HepG2 (cell line): Measurements from ENCODE around the gene HMX1. TPM values are rescaled to one million over a fixed set of nuclear protein-coding genes. Genes with fewer than 3 reads are reported as not detected.

Experiments
- ATAC-seq: fragments of 200-7000 bp; cut with Tn5 transposase; 3 replicates; pipeline ENCODE4 v1.9.1; 2020; ENCODE audit warnings: mild to moderate bottlenecking, moderate library complexity
- BruUV-seq: library from RNA; stranded (reverse); fragments of 400-500 nt; replicated peaks from 2 replicates; lab custom pipeline; 2021; lab: Mats Ljungman, UMichigan
- CTCF ChIA-PET: fragments of 300-600 bp; formaldehyde crosslinking; extraction: SDS; loops from one replicate; lab custom pipeline; 2021; ENCODE audit warnings: low total read pairs, inconsistent platforms, low intra/inter-chr PET ratio; lab: Yijun Ruan, JAX
- POLR2A ChIA-PET: fragments of 350-600 bp; sonication (Branson Sonifier 250); formaldehyde crosslinking; loops from one replicate; lab custom pipeline; 2020; ENCODE audit warnings: antibody characterized with exemption, inconsistent platforms; lab: Yijun Ruan, JAX
- DNase-seq: peaks from one replicate; pipeline ENCODE4 v3.0.0-alpha.2; 2015; ENCODE audit warnings: low spot score
- FAIRE-seq: peaks from 3 replicates; lab custom pipeline; 2011; peaks lifted over from hg19 to GRCh38; lab: Jason Lieb, UNC
- H2AFZ ChIP-seq: one replicate; pipeline ENCODE4 v1.6.1; 2011; ENCODE audit warnings: low read length, inconsistent platforms
- H3K27ac ChIP-seq: fragments of 300-600 bp; 3 replicates; pipeline ENCODE4 v1.8.0; 2011; ENCODE audit warnings: mixed run types, mild to moderate bottlenecking, mixed read lengths, low read length, inconsistent platforms; ENCODE audit not compliant: insufficient read depth; ENCODE audit errors: extremely low read length
- H3K27me3 ChIP-seq, 2 experiments: fragments of 200-600 bp in 1 of 2; 2 replicates in 1 of 2; 3 replicates in 1 of 2; pipeline versions ENCODE4 v1.6.0 to v1.8.0; 2011; ENCODE audit warnings: low read length in 2 of 2, mild to moderate bottlenecking in 2 of 2, moderate library complexity in 2 of 2, inconsistent platforms in 1 of 2; ENCODE audit not compliant: insufficient read depth in 2 of 2, control insufficient read depth in 1 of 2
- H3K36me3 ChIP-seq, 2 experiments: fragments of 200-600 bp in 1 of 2; replicated peaks in 1 of 2; 2 replicates in 1 of 2; 3 replicates in 1 of 2; pipeline versions ENCODE4 v1.5.1 to v1.8.0; 2011; ENCODE audit warnings: low read length in 2 of 2, inconsistent platforms in 1 of 2; ENCODE audit not compliant: insufficient read depth in 2 of 2, control insufficient read depth in 1 of 2
- H3K4me1 ChIP-seq: 2 replicates; pipeline ENCODE4 v1.5.1; 2012; ENCODE audit warnings: low read length, inconsistent platforms; ENCODE audit not compliant: insufficient read depth
- H3K4me2 ChIP-seq: 2 replicates; pipeline ENCODE4 v1.6.0; 2011; ENCODE audit warnings: low read depth, low read length, inconsistent platforms
- H3K4me3 ChIP-seq, 3 experiments: fragments of 200-600 bp in 1 of 3; sonication (generic), shearing (Covaris generic) in 1 of 3; replicated peaks in 1 of 3; 2 replicates each; pipeline ENCODE4 v1.5.1; 2011 to 2016; ENCODE audit warnings: low read length in 3 of 3, inconsistent platforms in 2 of 3, low read depth in 2 of 3, mild to moderate bottlenecking in 2 of 3, control low read depth in 1 of 3, mixed read lengths in 1 of 3; ENCODE audit not compliant: insufficient read depth in 1 of 3
- H3K79me2 ChIP-seq: one replicate; pipeline ENCODE4 v1.6.1; 2011; ENCODE audit warnings: low read length, inconsistent platforms; ENCODE audit not compliant: insufficient read depth
- H3K9ac ChIP-seq: 2 replicates; pipeline ENCODE4 v1.6.0; 2011; ENCODE audit warnings: mild to moderate bottlenecking, low read depth, low read length, inconsistent platforms; ENCODE audit not compliant: insufficient read depth
- H3K9me3 ChIP-seq: 2 replicates; pipeline ENCODE4 v1.5.1; 2012; ENCODE audit warnings: mild to moderate bottlenecking, low read length
- H4K20me1 ChIP-seq: 2 replicates; pipeline ENCODE4 v1.6.0; 2011; ENCODE audit warnings: inconsistent platforms, mild to moderate bottlenecking, low read length, moderate library complexity; ENCODE audit not compliant: insufficient read depth
- ATRX ChIP-seq: sonication (generic); formaldehyde crosslinking; IDR thresholded peaks from 2 replicates; pipeline ENCODE4 v1.4.0; 2020; ENCODE audit warnings: missing genetic modification reagents, borderline replicate concordance
- BORCS8-MEF2B ChIP-seq: sonication (generic); formaldehyde crosslinking; IDR thresholded peaks from 2 replicates; pipeline ENCODE4 v1.8.0; 2022; ENCODE audit warnings: mild to moderate bottlenecking, missing genetic modification reagents
- FOXA1 ChIP-seq, 2 experiments: fragments of 450-650 bp in 1 of 2; sonication (generic) in 1 of 2; formaldehyde crosslinking in 1 of 2; IDR thresholded peaks; 2 replicates each; pipeline versions ENCODE4 v1.4.0 to v1.6.1; 2016 to 2020; ENCODE audit warnings: missing genetic modification reagents in 1 of 2
- HNRNPH1 ChIP-seq: fragments of 200-400 bp; formaldehyde crosslinking; optimal IDR thresholded peaks from 2 replicates; pipeline ENCODE3; 2017; ENCODE audit warnings: mild to moderate bottlenecking, low read depth, low read length
- KDM3A ChIP-seq: IDR thresholded peaks from 2 replicates; pipeline ENCODE4 v1.6.1; 2018; ENCODE audit warnings: low read depth, missing compliant biosample characterization
- KLF13 ChIP-seq: sonication (generic); formaldehyde crosslinking; IDR thresholded peaks from 2 replicates; pipeline ENCODE4 v1.4.0; 2020; ENCODE audit warnings: mild to moderate bottlenecking, missing genetic modification reagents
- NR1H2 ChIP-seq: sonication (generic); formaldehyde crosslinking; IDR thresholded peaks from 2 replicates; pipeline ENCODE4 v1.8.1; 2022; ENCODE audit warnings: low read depth, missing genetic modification reagents, borderline replicate concordance
- ONECUT2 ChIP-seq: sonication (generic); formaldehyde crosslinking; IDR thresholded peaks from 2 replicates; pipeline ENCODE4 v1.4.0; 2020; ENCODE audit warnings: missing genetic modification reagents
- ZFP36L2 ChIP-seq: sonication (generic); formaldehyde crosslinking; IDR thresholded peaks from 2 replicates; pipeline ENCODE4 v1.4.0; 2020; ENCODE audit warnings: missing genetic modification reagents
- ZNF383 ChIP-seq: sonication (generic); formaldehyde crosslinking; IDR thresholded peaks from 2 replicates; pipeline ENCODE4 v1.4.0; 2020; ENCODE audit warnings: missing genetic modification reagents, mild to moderate bottlenecking, borderline replicate concordance
- ZNF501 ChIP-seq: sonication (generic); formaldehyde crosslinking; IDR thresholded peaks from 2 replicates; pipeline ENCODE4 v1.5.1; 2020; ENCODE audit warnings: mild to moderate bottlenecking, moderate library complexity, missing genetic modification reagents
- ZNF781 ChIP-seq: sonication (generic); formaldehyde crosslinking; IDR thresholded peaks from 2 replicates; pipeline ENCODE4 v1.5.1; 2020; ENCODE audit warnings: borderline replicate concordance, mild to moderate bottlenecking, missing genetic modification reagents; ENCODE audit errors: not compliant biosample characterization
- ZNF891 ChIP-seq: sonication (generic); formaldehyde crosslinking; IDR thresholded peaks from 2 replicates; pipeline ENCODE4 v1.5.0; 2020; ENCODE audit warnings: mild to moderate bottlenecking, missing genetic modification reagents
- WGBS: methylation state at CpG from one replicate; pipeline ENCODE4 v1.1.6; 2017; ENCODE audit warnings: low lambda C conversion rate; 5-methylcytosine and 5-hydroxymethylcytosine counted together
- in situ Hi-C: cut with HindIII; loops from 2 replicates; pipeline ENCODE4 v1.10.0; 2017; ENCODE audit warnings: low pct_unique_long_range_greater_than_20kb; ENCODE audit not compliant: extremely low pct_ligation_motif_present
- intact Hi-C: fragments of 100-400 bp; cut with micrococcal nuclease; formaldehyde crosslinking; loops from one replicate; pipeline ENCODE4 v1.10.0; 2022; ENCODE audit not compliant: unreplicated experiment
- polyA plus RNA-seq, 8 experiments: library from polyadenylated mRNA; depleted of rRNA in 3 of 8; stranded (reverse) in 7 of 8; unstranded in 1 of 8; fragments of >200 nt; fragmentation: Illumina TruSeq in 4 of 8; extraction: Trizol in 4 of 8; gene quantifications; 2 replicates each; pipeline versions ENCODE4 v1.2.1 to v1.2.3, GENCODE V29; 2011 to 2016; ENCODE audit warnings: low read depth in 4 of 8, missing spikeins in 1 of 8, mixed read lengths in 1 of 8; ENCODE audit not compliant: insufficient read depth in 1 of 8
- total RNA-seq, 5 experiments: library from RNA; depleted of rRNA; stranded (reverse); fragments of >200 nt; fragmentation: Illumina TruSeq; extraction: Trizol; gene quantifications; 2 replicates each; pipeline ENCODE4 v1.2.3, GENCODE V29; 2016; ENCODE audit warnings: low read depth in 1 of 5
- TF ChIP-seq, protein P1 (sequence below): IDR thresholded peaks from 2 replicates; pipeline ENCODE4 v1.6.1; 2016; ENCODE audit warnings: missing genetic modification reagents, missing compliant biosample characterization
- TF ChIP-seq, protein P2 (sequence below): sonication (generic); formaldehyde crosslinking; IDR thresholded peaks from 2 replicates; pipeline ENCODE4 v1.4.0; 2020; ENCODE audit warnings: mild to moderate bottlenecking, missing genetic modification reagents, borderline replicate concordance
- TF ChIP-seq, protein P3 (sequence below): sonication (generic); formaldehyde crosslinking; IDR thresholded peaks from 2 replicates; pipeline ENCODE4 v1.4.0; 2020; ENCODE audit warnings: missing genetic modification reagents

HMX1 gene
- total and polyA plus RNA-seq, 2 of the 13 experiments (the other 11 are each of a cell fraction or from before 2014, with no cell fraction given) = not detected

DNA sequence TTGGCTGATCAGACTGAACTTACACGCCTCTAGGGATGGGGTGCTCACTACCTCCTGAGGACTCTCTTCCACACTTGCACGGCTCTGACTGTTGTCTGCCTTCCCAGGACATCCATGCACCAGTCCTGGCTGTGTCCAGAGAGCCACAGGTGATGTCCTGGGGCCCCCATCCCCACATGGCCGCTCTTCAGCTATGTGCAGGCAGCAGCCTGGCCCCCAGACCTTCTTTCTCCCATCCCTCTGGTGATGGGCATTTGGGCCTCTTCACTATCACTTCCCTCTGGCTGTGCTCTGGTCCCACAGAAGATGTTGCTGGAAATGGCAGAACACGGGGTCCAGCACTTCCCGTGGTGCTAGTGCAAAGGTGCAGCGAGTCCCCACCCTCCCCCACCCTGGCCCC, 40.9 kb upstream of the HMX1 start:
- H3K27ac ChIP-seq = no peak overlapping the region
- H3K4me2 ChIP-seq = no peak overlapping the region
- H3K79me2 ChIP-seq = no peaks in the 10 kb centered on the region
- no peak overlapping the region for H2AFZ ChIP-seq
- H3K9ac ChIP-seq = no peak overlapping the region
- no peak for DNase-seq
- H4K20me1 ChIP-seq = no peaks in the 10 kb centered on the region
- FAIRE-seq = no peak
- no peak for ATAC-seq
- in situ Hi-C loops (no loop called here), intact Hi-C loops (loop anchor here (10.0 kb wide), 1 partner anchor 228 kb away; no protein-coding TSS in a partner anchor)
- H3K27me3 ChIP-seq = peaks cover 16 to 73% of the 10 kb centered on the region in 2 experiments
- 8% methylated on average over 2 of the region's 6 CpGs for WGBS
- ChIA-PET POLR2A (no interaction called here), CTCF (no interaction called here)
- H3K9me3 ChIP-seq = no peaks in the 10 kb centered on the region
- no peaks in the 10 kb centered on the region for H3K36me3 ChIP-seq
- no peak overlapping the region for H3K4me3 ChIP-seq
- no TSS peak for BruUV-seq
- H3K4me1 ChIP-seq = no peaks in the 10 kb centered on the region
- TF ChIP-seq ATRX = no peak
- no peak for TF ChIP-seq ZNF891 (CRISPR knock-in tag)
- no peak for TF ChIP-seq ONECUT2 (CRISPR knock-in tag)
- no peak for TF ChIP-seq FOXA1 (IDR thresholded peaks at IDR 0.05)
- no peak for TF ChIP-seq FOXA1 (CRISPR knock-in tag; IDR thresholded peaks at IDR 0.05)
- TF ChIP-seq, protein P1, sequence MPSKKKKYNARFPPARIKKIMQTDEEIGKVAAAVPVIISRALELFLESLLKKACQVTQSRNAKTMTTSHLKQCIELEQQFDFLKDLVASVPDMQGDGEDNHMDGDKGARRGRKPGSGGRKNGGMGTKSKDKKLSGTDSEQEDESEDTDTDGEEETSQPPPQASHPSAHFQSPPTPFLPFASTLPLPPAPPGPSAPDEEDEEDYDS = no peak
- TF ChIP-seq BORCS8-MEF2B (CRISPR knock-in tag) = no peak
- no peak for TF ChIP-seq ZNF501
- no peak for TF ChIP-seq NR1H2 (CRISPR knock-in tag)
- no peak for TF ChIP-seq ZFP36L2 (CRISPR knock-in tag)
- TF ChIP-seq, protein P2, sequence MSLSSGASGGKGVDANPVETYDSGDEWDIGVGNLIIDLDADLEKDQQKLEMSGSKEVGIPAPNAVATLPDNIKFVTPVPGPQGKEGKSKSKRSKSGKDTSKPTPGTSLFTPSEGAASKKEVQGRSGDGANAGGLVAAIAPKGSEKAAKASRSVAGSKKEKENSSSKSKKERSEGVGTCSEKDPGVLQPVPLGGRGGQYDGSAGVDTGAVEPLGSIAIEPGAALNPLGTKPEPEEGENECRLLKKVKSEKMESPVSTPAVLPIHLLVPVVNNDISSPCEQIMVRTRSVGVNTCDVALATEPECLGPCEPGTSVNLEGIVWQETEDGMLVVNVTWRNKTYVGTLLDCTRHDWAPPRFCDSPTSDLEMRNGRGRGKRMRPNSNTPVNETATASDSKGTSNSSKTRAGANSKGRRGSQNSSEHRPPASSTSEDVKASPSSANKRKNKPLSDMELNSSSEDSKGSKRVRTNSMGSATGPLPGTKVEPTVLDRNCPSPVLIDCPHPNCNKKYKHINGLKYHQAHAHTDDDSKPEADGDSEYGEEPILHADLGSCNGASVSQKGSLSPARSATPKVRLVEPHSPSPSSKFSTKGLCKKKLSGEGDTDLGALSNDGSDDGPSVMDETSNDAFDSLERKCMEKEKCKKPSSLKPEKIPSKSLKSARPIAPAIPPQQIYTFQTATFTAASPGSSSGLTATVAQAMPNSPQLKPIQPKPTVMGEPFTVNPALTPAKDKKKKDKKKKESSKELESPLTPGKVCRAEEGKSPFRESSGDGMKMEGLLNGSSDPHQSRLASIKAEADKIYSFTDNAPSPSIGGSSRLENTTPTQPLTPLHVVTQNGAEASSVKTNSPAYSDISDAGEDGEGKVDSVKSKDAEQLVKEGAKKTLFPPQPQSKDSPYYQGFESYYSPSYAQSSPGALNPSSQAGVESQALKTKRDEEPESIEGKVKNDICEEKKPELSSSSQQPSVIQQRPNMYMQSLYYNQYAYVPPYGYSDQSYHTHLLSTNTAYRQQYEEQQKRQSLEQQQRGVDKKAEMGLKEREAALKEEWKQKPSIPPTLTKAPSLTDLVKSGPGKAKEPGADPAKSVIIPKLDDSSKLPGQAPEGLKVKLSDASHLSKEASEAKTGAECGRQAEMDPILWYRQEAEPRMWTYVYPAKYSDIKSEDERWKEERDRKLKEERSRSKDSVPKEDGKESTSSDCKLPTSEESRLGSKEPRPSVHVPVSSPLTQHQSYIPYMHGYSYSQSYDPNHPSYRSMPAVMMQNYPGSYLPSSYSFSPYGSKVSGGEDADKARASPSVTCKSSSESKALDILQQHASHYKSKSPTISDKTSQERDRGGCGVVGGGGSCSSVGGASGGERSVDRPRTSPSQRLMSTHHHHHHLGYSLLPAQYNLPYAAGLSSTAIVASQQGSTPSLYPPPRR (CRISPR knock-in tag) = no peak
- no peak for TF ChIP-seq ZNF781
- no peak for TF ChIP-seq HNRNPH1
- TF ChIP-seq, protein P3, sequence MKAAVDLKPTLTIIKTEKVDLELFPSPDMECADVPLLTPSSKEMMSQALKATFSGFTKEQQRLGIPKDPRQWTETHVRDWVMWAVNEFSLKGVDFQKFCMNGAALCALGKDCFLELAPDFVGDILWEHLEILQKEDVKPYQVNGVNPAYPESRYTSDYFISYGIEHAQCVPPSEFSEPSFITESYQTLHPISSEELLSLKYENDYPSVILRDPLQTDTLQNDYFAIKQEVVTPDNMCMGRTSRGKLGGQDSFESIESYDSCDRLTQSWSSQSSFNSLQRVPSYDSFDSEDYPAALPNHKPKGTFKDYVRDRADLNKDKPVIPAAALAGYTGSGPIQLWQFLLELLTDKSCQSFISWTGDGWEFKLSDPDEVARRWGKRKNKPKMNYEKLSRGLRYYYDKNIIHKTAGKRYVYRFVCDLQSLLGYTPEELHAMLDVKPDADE (CRISPR knock-in tag) = no peak
- TF ChIP-seq ZNF383 (CRISPR knock-in tag) = no peak
- TF ChIP-seq KDM3A (CRISPR knock-in tag) = no peak
- no peak for TF ChIP-seq KLF13
